ENCODE data around the gene CIROP. TPM values are rescaled to one million over a fixed set of nuclear protein-coding genes. Genes with fewer than 3 reads are reported as not detected.

Gene CIROP, protein sequence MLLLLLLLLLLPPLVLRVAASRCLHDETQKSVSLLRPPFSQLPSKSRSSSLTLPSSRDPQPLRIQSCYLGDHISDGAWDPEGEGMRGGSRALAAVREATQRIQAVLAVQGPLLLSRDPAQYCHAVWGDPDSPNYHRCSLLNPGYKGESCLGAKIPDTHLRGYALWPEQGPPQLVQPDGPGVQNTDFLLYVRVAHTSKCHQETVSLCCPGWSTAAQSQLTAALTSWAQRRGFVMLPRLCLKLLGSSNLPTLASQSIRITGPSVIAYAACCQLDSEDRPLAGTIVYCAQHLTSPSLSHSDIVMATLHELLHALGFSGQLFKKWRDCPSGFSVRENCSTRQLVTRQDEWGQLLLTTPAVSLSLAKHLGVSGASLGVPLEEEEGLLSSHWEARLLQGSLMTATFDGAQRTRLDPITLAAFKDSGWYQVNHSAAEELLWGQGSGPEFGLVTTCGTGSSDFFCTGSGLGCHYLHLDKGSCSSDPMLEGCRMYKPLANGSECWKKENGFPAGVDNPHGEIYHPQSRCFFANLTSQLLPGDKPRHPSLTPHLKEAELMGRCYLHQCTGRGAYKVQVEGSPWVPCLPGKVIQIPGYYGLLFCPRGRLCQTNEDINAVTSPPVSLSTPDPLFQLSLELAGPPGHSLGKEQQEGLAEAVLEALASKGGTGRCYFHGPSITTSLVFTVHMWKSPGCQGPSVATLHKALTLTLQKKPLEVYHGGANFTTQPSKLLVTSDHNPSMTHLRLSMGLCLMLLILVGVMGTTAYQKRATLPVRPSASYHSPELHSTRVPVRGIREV
- total RNA-seq, result not detected
- polyA plus RNA-seq (ENCODE audit: insufficient read depth, low read depth, low replicate concordance), result not detected
- long read RNA-seq, donor 1, result 0 reads
- long read RNA-seq, donor 2, result 0 reads
- long read RNA-seq, donor 3, result 0 reads
- long read RNA-seq, donor 4, result 0 reads
- long read RNA-seq, donor 5, result 0 reads
- long read RNA-seq, donor 6, result 0 reads
- long read RNA-seq, donor 7, result 0 reads
- long read RNA-seq, donor 8, result 0 reads
- long read RNA-seq, donor 9, result 0 reads
- long read RNA-seq, donor 10, result 0 reads

DNA sequence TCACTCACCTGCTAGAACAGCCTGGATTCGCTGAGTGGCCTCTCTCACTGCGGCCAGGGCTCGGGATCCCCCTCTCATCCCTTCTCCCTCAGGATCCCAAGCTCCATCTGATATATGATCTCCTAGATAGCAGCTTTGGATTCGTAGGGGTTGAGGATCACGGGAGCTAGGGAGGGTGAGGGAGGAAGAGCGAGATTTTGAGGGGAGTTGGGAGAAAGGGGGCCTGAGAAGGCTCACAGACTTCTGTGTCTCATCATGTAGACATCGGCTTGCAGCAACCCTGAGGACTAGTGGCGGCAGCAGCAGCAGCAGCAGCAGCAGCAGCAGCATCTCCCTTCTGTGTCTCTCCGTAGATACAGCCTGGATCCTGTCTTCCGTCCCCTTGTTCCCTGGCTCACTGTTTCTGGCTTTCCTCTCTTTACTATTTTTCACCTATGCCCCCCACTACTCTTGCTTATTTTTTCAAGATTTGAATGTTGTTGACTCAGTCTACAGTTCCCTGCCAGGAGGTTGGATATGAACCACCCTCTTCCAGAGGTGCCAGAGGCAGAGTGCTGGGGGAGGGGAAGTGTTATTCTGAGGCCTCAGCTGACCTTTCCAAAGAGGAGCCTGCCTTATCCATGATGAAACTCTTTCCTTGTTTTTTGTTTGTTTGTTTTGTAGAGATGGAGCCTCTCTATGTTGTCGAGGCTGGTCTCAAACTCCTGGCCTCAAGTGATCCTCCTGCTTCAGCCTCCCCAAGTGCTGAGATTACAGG lies at the start of gene CIROP:
Gene CIROP, minus strand, starts transcription at position 399 of the 757 bp plus-strand sequence. Its CDS starts 69 bp downstream, at position 330.
- Histone ChIP-seq H3K4me1 (ENCODE audit: control insufficient read depth in 2 of 3, insufficient read depth in 2 of 3, low read depth in 1 of 3, low read length in 3 of 3) (no peaks in the 10 kb centered on the region), H3K27me3 (ENCODE audit: control insufficient read depth, insufficient read depth, low read length) (no peaks in the 10 kb centered on the region), H3K4me3 (ENCODE audit: low read length in 3 of 3) (no peak within 1 kb of the TSS), H3K36me3 (ENCODE audit: control insufficient read depth in 2 of 3, insufficient read depth in 3 of 3, low read length in 3 of 3) (no peaks in the 10 kb centered on the region), H3K9me3 (ENCODE audit: control insufficient read depth in 2 of 3, insufficient read depth in 1 of 3, low read length in 3 of 3) (no peaks in the 10 kb centered on the region), H3K9ac (ENCODE audit: low read length in 3 of 3) (no peak within 1 kb of the TSS), H3K27ac (ENCODE audit: low read depth in 2 of 2, low read length in 2 of 2) (no peak within 1 kb of the TSS)
- FAIRE-seq, result no peak
- intact Hi-C loops (cut with DNase I), result no loop called here
- TF ChIP-seq, protein P1, sequence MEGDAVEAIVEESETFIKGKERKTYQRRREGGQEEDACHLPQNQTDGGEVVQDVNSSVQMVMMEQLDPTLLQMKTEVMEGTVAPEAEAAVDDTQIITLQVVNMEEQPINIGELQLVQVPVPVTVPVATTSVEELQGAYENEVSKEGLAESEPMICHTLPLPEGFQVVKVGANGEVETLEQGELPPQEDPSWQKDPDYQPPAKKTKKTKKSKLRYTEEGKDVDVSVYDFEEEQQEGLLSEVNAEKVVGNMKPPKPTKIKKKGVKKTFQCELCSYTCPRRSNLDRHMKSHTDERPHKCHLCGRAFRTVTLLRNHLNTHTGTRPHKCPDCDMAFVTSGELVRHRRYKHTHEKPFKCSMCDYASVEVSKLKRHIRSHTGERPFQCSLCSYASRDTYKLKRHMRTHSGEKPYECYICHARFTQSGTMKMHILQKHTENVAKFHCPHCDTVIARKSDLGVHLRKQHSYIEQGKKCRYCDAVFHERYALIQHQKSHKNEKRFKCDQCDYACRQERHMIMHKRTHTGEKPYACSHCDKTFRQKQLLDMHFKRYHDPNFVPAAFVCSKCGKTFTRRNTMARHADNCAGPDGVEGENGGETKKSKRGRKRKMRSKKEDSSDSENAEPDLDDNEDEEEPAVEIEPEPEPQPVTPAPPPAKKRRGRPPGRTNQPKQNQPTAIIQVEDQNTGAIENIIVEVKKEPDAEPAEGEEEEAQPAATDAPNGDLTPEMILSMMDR (IDR thresholded peaks at IDR 0.05; ENCODE audit: borderline replicate concordance, extremely low read depth, insufficient read depth), result no peak
- peak in 2 of 5 donors; percentile 19 to 34 for DNase-seq

DNA sequence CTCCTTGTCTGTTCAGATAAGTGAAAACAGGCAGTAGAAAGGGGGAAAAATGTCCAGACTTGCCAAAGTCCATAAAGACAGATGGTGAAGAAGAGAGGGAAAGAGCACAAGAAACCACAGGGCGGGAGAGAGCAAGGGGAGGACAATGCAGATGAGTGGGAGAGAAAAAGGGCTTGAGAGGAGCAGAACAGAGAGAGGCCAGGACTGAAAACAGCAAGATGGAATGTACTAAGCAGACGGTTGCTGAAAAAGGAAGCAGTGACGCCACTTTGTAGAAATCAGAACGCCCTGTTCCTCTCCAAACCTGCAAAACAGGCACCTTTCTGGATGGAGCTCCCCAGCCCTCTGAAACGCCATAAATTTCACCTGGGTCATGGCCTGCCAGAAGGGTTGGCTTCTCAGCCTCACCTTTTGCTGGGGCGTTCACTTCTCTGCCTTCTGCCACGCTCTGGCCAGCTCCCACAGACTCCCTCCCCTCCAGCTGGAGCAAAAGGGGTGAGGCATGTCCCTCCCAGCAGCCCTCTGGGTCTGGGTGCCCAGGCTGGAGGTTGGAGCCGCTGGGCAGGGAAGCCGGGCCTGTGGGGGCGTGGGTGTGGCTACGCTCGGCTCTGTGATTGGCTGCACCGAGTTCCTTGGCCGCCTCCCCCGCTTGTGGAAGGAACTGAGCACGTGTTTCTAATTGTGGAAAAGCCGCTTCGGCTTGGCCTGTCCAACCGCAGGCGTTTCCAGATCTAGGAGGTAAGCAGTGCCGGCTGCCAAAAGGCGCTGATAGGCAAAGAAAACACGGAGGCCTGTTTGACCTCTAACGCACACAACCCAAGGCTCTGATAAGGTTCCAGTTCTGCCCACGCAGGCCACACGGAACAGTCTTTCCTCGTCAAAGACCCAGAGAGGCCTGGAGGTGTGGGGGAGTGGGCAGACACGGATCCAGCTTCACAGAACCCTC lies 49.3 kb upstream of the CIROP start:
- FAIRE-seq (no peak), DNase-seq (peak; percentile 44 to 94 (median 70))
- Histone ChIP-seq H3K4me3 (ENCODE audit: low read length in 3 of 3) (peak overlapping the region in 2 of 3 donors; percentile 25 to 47), H3K27ac (ENCODE audit: low read depth in 2 of 2, low read length in 2 of 2) (peak overlapping the region; percentile 88 to 92), H3K9ac (ENCODE audit: low read length in 3 of 3) (peak overlapping the region in 2 of 3 donors; percentile 10 to 52), H3K9me3 (ENCODE audit: control insufficient read depth in 2 of 3, insufficient read depth in 1 of 3, low read length in 3 of 3) (no peaks in the 10 kb centered on the region), H3K27me3 (ENCODE audit: control insufficient read depth, insufficient read depth, low read length) (no peaks in the 10 kb centered on the region), H3K4me1 (ENCODE audit: control insufficient read depth in 2 of 3, insufficient read depth in 2 of 3, low read depth in 1 of 3, low read length in 3 of 3) (peaks cover 2 to 23% (median 23%) of the 10 kb centered on the region in 3 donors), H3K36me3 (ENCODE audit: control insufficient read depth in 2 of 3, insufficient read depth in 3 of 3, low read length in 3 of 3) (peaks cover 0 to 12% (median 7%) of the 10 kb centered on the region in 3 donors)
- intact Hi-C loops (cut with DNase I), result no loop called here
- TF ChIP-seq, protein P1 (IDR thresholded peaks at IDR 0.05; ENCODE audit: borderline replicate concordance, extremely low read depth, insufficient read depth), result no peak

DNA sequence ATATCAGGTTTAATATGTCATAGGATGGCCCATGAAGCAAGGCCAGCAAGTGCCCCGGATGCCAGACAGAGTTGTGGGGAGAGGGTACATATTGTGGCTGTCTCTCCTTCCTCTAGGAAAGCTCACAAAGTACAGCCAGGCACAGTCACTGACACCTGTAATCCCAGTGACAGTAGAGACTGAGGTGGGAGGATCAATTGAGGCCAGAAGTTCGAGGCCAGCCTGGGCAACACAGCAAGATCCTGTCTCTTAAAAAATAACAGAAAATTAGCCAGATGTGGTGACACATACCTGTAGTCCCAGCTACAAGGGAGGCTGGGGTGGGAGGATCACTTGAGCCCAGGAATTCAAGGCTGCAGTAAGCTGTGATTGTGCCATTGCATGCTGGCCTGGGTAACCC lies 46.6 kb upstream of the CIROP start:
- Histone ChIP-seq H3K4me1 (ENCODE audit: control insufficient read depth in 2 of 3, insufficient read depth in 2 of 3, low read depth in 1 of 3, low read length in 3 of 3) (peaks cover 2 to 31% (median 23%) of the 10 kb centered on the region in 3 donors), H3K27me3 (ENCODE audit: control insufficient read depth, insufficient read depth, low read length) (no peaks in the 10 kb centered on the region), H3K4me3 (ENCODE audit: low read length in 3 of 3) (no peak overlapping the region), H3K27ac (ENCODE audit: low read depth in 2 of 2, low read length in 2 of 2) (no peak overlapping the region), H3K9me3 (ENCODE audit: control insufficient read depth in 2 of 3, insufficient read depth in 1 of 3, low read length in 3 of 3) (no peaks in the 10 kb centered on the region), H3K36me3 (ENCODE audit: control insufficient read depth in 2 of 3, insufficient read depth in 3 of 3, low read length in 3 of 3) (peaks cover 0 to 21% (median 2%) of the 10 kb centered on the region in 3 donors), H3K9ac (ENCODE audit: low read length in 3 of 3) (no peak overlapping the region)
- DNase-seq (no peak), FAIRE-seq (no peak)
- intact Hi-C loops (cut with DNase I), result no loop called here
- TF ChIP-seq, protein P1 (IDR thresholded peaks at IDR 0.05; ENCODE audit: borderline replicate concordance, extremely low read depth, insufficient read depth), result no peak
